CD14-positive monocyte (primary cell): Measurements from ENCODE around the gene OR2S2. TPM values are rescaled to one million over a fixed set of nuclear protein-coding genes. Genes with fewer than 3 reads are reported as not detected.

Experiments
- DNase-seq, 3 donors: peaks; one replicate each; pipeline ENCODE4 v3.0.0-alpha.2; 2011 to 2022
- H2AFZ ChIP-seq: 2 replicates; pipeline ENCODE4 v1.6.0; 2012; ENCODE audit warnings: mild to moderate bottlenecking, low read depth, low read length, inconsistent platforms; ENCODE audit not compliant: insufficient read depth, poor library complexity, severe bottlenecking
- H3K27ac ChIP-seq, 2 donors: 1 replicate in 1 of 2; 2 replicates in 1 of 2; pipeline ENCODE4 v1.5.1; 2012 to 2013; ENCODE audit warnings: low read length in 2 of 2, control low read depth in 1 of 2, inconsistent platforms in 1 of 2, low read depth in 1 of 2, mild to moderate bottlenecking in 1 of 2
- H3K27me3 ChIP-seq, 2 donors: one replicate each; pipeline versions ENCODE4 v1.6.0 to v1.6.1; 2011 to 2013; ENCODE audit warnings: low read length in 2 of 2; ENCODE audit not compliant: control insufficient read depth in 2 of 2, insufficient read depth in 2 of 2
- H3K36me3 ChIP-seq, 2 donors: replicated peaks in 1 of 2; 1 replicate in 1 of 2; 2 replicates in 1 of 2; pipeline versions ENCODE4 v1.5.1 to v1.6.1; 2012 to 2013; ENCODE audit warnings: low read length in 2 of 2, control low read depth in 1 of 2, inconsistent platforms in 1 of 2, mild to moderate bottlenecking in 1 of 2; ENCODE audit not compliant: insufficient read depth in 2 of 2, control insufficient read depth in 1 of 2
- H3K4me1 ChIP-seq, 2 donors: 1 replicate in 1 of 2; 2 replicates in 1 of 2; pipeline versions ENCODE4 v1.5.1 to v1.6.1; 2012 to 2013; ENCODE audit warnings: low read length in 2 of 2, control low read depth in 1 of 2, inconsistent platforms in 1 of 2, mild to moderate bottlenecking in 1 of 2, moderate library complexity in 1 of 2; ENCODE audit not compliant: insufficient read depth in 2 of 2, control insufficient read depth in 1 of 2
- H3K4me2 ChIP-seq: replicated peaks from 2 replicates; pipeline ENCODE3; 2012; ENCODE audit warnings: low read length, moderate library complexity, mild to moderate bottlenecking; ENCODE audit not compliant: poor library complexity, severe bottlenecking; ENCODE audit errors: extremely low read depth
- H3K4me3 ChIP-seq, 3 experiments: fragments of 200-600 bp in 1 of 3; sonication (generic) in 1 of 3; replicated peaks in 1 of 3; 1 replicate in 2 of 3; 2 replicates in 1 of 3; pipeline ENCODE4 v1.5.1; 2011 to 2013; ENCODE audit warnings: low read length in 3 of 3, mild to moderate bottlenecking in 3 of 3, control low read depth in 2 of 3, low read depth in 2 of 3, inconsistent platforms in 1 of 3, moderate library complexity in 1 of 3
- H3K79me2 ChIP-seq: 2 replicates; pipeline ENCODE4 v1.6.0; 2012; ENCODE audit warnings: mild to moderate bottlenecking, control low read depth, inconsistent platforms, low read length, moderate library complexity; ENCODE audit not compliant: insufficient read depth
- H3K9ac ChIP-seq: 2 replicates; pipeline ENCODE4 v1.6.0; 2017; ENCODE audit warnings: low read length, mild to moderate bottlenecking; ENCODE audit not compliant: insufficient read depth, poor library complexity, severe bottlenecking
- H3K9me3 ChIP-seq, 2 donors: replicated peaks in 1 of 2; 1 replicate in 1 of 2; 2 replicates in 1 of 2; pipeline versions ENCODE4 v1.5.1 to v1.6.1; 2012 to 2013; ENCODE audit warnings: low read length in 2 of 2, control low read depth in 1 of 2; ENCODE audit not compliant: control insufficient read depth in 1 of 2, insufficient read depth in 1 of 2
- H4K20me1 ChIP-seq: 2 replicates; pipeline ENCODE4 v1.6.0; 2012; ENCODE audit warnings: mild to moderate bottlenecking, low read length, control low read depth, moderate library complexity; ENCODE audit not compliant: insufficient read depth
- H3K27ac Mint-ChIP-seq, 7 donors: one replicate each; pipeline ENCODE4 v1.8.0; 2020; ENCODE audit warnings: mild to moderate bottlenecking in 7 of 7, mixed read lengths in 7 of 7, moderate library complexity in 6 of 7, inconsistent platforms in 2 of 7
- H3K27me3 Mint-ChIP-seq, 3 donors: one replicate each; pipeline ENCODE4 v1.8.0; 2021 to 2022; ENCODE audit warnings: low read depth in 3 of 3, mild to moderate bottlenecking in 3 of 3, mixed read lengths in 3 of 3, moderate library complexity in 3 of 3, inconsistent platforms in 1 of 3
- H3K36me3 Mint-ChIP-seq, 2 donors: one replicate each; pipeline ENCODE4 v1.8.0; 2020; ENCODE audit warnings: mixed read lengths in 2 of 2, inconsistent platforms in 1 of 2, mild to moderate bottlenecking in 1 of 2
- H3K4me1 Mint-ChIP-seq: one replicate; pipeline ENCODE4 v1.8.0; 2020; ENCODE audit warnings: mild to moderate bottlenecking, mixed read lengths
- H3K4me3 Mint-ChIP-seq, 2 donors: one replicate each; pipeline ENCODE4 v1.8.0; 2020; ENCODE audit warnings: mild to moderate bottlenecking in 2 of 2, mixed read lengths in 2 of 2, moderate library complexity in 1 of 2
- H3K9me3 Mint-ChIP-seq, 7 donors: one replicate each; pipeline ENCODE4 v1.8.0; 2020 to 2022; ENCODE audit warnings: mixed read lengths in 7 of 7, mild to moderate bottlenecking in 6 of 7, moderate library complexity in 6 of 7, inconsistent platforms in 2 of 7
- WGBS: methylation state at CpG from one replicate; pipeline ENCODE4 v1.1.5; 2013; ENCODE audit warnings: missing lambda C conversion rate; ENCODE audit not compliant: insufficient coverage; 5-methylcytosine and 5-hydroxymethylcytosine counted together
- intact Hi-C, 2 donors: fragments of 100-400 bp; cut with micrococcal nuclease; formaldehyde crosslinking; loops; one replicate each; pipeline versions ENCODE4 v1.15.0 to v1.15.1; 2023
- polyA plus RNA-seq, 3 donors: library from polyadenylated mRNA; depleted of rRNA in 1 of 3; unstranded in 2 of 3; stranded (reverse) in 1 of 3; fragments of 300-500 nt in 2 of 3; fragments of >200 nt in 1 of 3; fragmentation: Illumina TruSeq in 2 of 3; gene quantifications; 1 replicate in 2 of 3; 2 replicates in 1 of 3; pipeline ENCODE4 v1.2.3, GENCODE V29; 2012 to 2021
- TF ChIP-seq, protein P1 (sequence below): fragments of 200-600 bp; IDR thresholded peaks from one replicate; pipeline ENCODE4 v1.8.0; 2022; ENCODE audit warnings: antibody characterized with exemption, mild to moderate bottlenecking

The OR2S2 gene
- polyA plus RNA-seq, 3 donors: not detected

DNA sequence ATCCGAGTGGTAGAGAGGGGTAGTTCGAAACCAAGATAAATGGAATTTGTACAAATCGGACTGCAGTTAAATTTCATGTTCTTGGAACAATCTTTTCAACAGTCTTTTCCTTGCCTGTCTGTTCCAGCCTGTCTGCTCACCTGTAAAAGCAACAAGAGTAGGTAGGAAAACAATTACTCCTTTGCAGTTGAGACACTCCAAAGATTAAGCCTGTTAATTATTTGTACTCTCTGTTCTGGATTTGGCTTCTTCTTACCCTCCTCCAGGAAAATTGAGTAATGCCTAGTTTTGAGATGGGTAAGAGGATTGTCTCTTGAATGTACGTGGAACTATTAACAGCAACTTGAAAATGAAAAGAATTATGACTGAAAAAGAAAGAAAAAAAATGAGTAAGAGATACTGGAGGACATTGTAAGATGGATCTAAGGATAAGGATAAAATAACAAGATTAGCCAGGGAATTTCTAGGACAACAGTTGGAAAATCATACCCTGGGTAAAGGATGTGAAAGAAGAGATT is 24.3 kb downstream of the OR2S2 start:
- Mint-ChIP-seq H3K27ac (peak overlapping the region in 1 of 7 donors; percentile 21), H3K27me3 (peaks cover 0 to 5% (median 0%) of the 10 kb centered on the region in 3 donors), H3K4me3 (no peak overlapping the region), H3K4me1 (peaks cover 25% of the 10 kb centered on the region), H3K36me3 (no peaks in the 10 kb centered on the region), H3K9me3 (peaks cover 0 to 5% (median 2%) of the 10 kb centered on the region in 7 donors)
- Histone ChIP-seq H3K4me3 (no peak overlapping the region), H2AFZ (peak overlapping the region; percentile 14), H3K27ac (no peak overlapping the region), H3K27me3 (no peaks in the 10 kb centered on the region), H4K20me1 (no peaks in the 10 kb centered on the region), H3K36me3 (no peaks in the 10 kb centered on the region), H3K9me3 (no peaks in the 10 kb centered on the region), H3K79me2 (no peaks in the 10 kb centered on the region), H3K4me1 (peaks cover 8 to 10% of the 10 kb centered on the region in 2 donors), H3K4me2 (no peak overlapping the region), H3K9ac (no peak overlapping the region)
- intact Hi-C loops: no loop called here
- TF ChIP-seq, protein P1, sequence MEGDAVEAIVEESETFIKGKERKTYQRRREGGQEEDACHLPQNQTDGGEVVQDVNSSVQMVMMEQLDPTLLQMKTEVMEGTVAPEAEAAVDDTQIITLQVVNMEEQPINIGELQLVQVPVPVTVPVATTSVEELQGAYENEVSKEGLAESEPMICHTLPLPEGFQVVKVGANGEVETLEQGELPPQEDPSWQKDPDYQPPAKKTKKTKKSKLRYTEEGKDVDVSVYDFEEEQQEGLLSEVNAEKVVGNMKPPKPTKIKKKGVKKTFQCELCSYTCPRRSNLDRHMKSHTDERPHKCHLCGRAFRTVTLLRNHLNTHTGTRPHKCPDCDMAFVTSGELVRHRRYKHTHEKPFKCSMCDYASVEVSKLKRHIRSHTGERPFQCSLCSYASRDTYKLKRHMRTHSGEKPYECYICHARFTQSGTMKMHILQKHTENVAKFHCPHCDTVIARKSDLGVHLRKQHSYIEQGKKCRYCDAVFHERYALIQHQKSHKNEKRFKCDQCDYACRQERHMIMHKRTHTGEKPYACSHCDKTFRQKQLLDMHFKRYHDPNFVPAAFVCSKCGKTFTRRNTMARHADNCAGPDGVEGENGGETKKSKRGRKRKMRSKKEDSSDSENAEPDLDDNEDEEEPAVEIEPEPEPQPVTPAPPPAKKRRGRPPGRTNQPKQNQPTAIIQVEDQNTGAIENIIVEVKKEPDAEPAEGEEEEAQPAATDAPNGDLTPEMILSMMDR: no peak
- no peak for DNase-seq
- WGBS: 74% methylated on average over 4 of the region's 4 CpGs

DNA sequence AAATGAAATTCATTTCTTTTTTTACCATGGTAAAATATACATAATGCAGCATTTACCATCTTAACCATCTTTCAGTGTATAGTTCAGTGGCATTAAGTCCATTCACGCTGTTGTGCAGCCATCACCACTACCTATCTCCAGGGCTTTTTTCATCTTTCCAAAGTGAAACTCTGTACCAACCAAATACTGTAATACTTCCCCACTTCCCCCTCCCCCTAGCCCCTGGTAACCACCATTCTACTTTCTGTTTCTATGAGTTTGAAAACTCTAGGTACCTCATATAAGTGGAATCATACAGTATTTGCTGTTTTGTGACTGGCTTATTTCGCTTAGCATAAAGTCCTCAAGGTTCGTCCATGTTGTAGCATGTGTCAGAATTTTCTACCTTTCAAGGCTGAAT is 25.2 kb downstream of the OR2S2 start:
- intact Hi-C loops: no loop called here
- H3K9me3 Mint-ChIP-seq: peaks cover 0 to 5% (median 1%) of the 10 kb centered on the region in 7 donors
- Histone ChIP-seq H3K79me2 (no peaks in the 10 kb centered on the region), H3K9me3 (no peaks in the 10 kb centered on the region), H3K9ac (no peak overlapping the region), H3K36me3 (no peaks in the 10 kb centered on the region), H3K4me2 (no peak overlapping the region), H3K27me3 (no peaks in the 10 kb centered on the region), H3K27ac (no peak overlapping the region), H3K4me3 (no peak overlapping the region), H3K4me1 (peaks cover 7 to 8% of the 10 kb centered on the region in 2 donors), H4K20me1 (no peaks in the 10 kb centered on the region), H2AFZ (no peak overlapping the region)
- no peak overlapping the region for H3K27ac Mint-ChIP-seq
- peaks cover 18% of the 10 kb centered on the region for H3K4me1 Mint-ChIP-seq
- H3K36me3 Mint-ChIP-seq: no peaks in the 10 kb centered on the region
- TF ChIP-seq, protein P1: no peak
- H3K27me3 Mint-ChIP-seq: peaks cover 0 to 5% (median 0%) of the 10 kb centered on the region in 3 donors
- 17% methylated on average over 1 of the region's 3 CpGs for WGBS
- no peak for DNase-seq
- H3K4me3 Mint-ChIP-seq: no peak overlapping the region
